ENCODE results near the gene DTL.
A peak's percentile ranks its signal among the peaks of the same experiment; 100 is the strongest.

Gene DTL

GRCh38 chr1:212097360-212097759, 61.8 kb downstream of the DTL start:
- DNase-seq (ENCODE audit: low read depth, low spot score), result no peak
- Histone ChIP-seq H3K4me3 (ENCODE audit: insufficient read length, low read depth) (no peak overlapping the region), H3K36me3 (ENCODE audit: insufficient read depth, insufficient read length, low read length) (peaks cover 47% of the 10 kb centered on the region), H3K9ac (ENCODE audit: insufficient read length, low read depth) (no peak overlapping the region), H3K4me1 (ENCODE audit: insufficient read depth, insufficient read length) (no peaks in the 10 kb centered on the region), H3K9me3 (ENCODE audit: insufficient read depth, low read length) (no peaks in the 10 kb centered on the region; the same call in 1 of the 2 replicates), H3K27me3 (ENCODE audit: insufficient read depth, insufficient read length) (no peaks in the 10 kb centered on the region)
- TF ChIP-seq SUZ12 (IDR thresholded peaks at IDR 0.05; ENCODE audit: extremely low read depth, insufficient read depth, insufficient read length) (no peak), YY1 (IDR thresholded peaks at IDR 0.05; ENCODE audit: insufficient read depth, insufficient read length) (no peak), ZNF274 (IDR thresholded peaks at IDR 0.05; ENCODE audit: low read depth, low read length) (no peak)

GRCh38 chr1:212098310-212098709, 62.8 kb downstream of the DTL start:
- H3K9ac ChIP-seq (ENCODE audit: insufficient read length, low read depth), result no peak overlapping the region
- TF ChIP-seq SUZ12 (IDR thresholded peaks at IDR 0.05; ENCODE audit: extremely low read depth, insufficient read depth, insufficient read length) (no peak), YY1 (IDR thresholded peaks at IDR 0.05; ENCODE audit: insufficient read depth, insufficient read length) (no peak), ZNF274 (IDR thresholded peaks at IDR 0.05; ENCODE audit: low read depth, low read length) (no peak)
- no peaks in the 10 kb centered on the region for H3K27me3 ChIP-seq (ENCODE audit: insufficient read depth, insufficient read length)
- no peak overlapping the region for H3K4me3 ChIP-seq (ENCODE audit: insufficient read length, low read depth)
- peak; percentile 20 for DNase-seq (ENCODE audit: low read depth, low spot score)
- peaks cover 53% of the 10 kb centered on the region for H3K36me3 ChIP-seq (ENCODE audit: insufficient read depth, insufficient read length, low read length)
- no peaks in the 10 kb centered on the region; the same call in 1 of the 2 replicates for H3K9me3 ChIP-seq (ENCODE audit: insufficient read depth, low read length)
- no peaks in the 10 kb centered on the region for H3K4me1 ChIP-seq (ENCODE audit: insufficient read depth, insufficient read length)

- H3K9me3 ChIP-seq (ENCODE audit: insufficient read depth, low read length), result no peaks in the 10 kb centered on the region; the same call in 1 of the 2 replicates
- H3K36me3 ChIP-seq (ENCODE audit: insufficient read depth, insufficient read length, low read length), result peaks cover 53% of the 10 kb centered on the region
- no peak for DNase-seq (ENCODE audit: low read depth, low spot score)
- H3K4me3 ChIP-seq (ENCODE audit: insufficient read length, low read depth), result no peak overlapping the region
- H3K9ac ChIP-seq (ENCODE audit: insufficient read length, low read depth), result no peak overlapping the region
- TF ChIP-seq YY1 (IDR thresholded peaks at IDR 0.05; ENCODE audit: insufficient read depth, insufficient read length), result no peak
- no peak for TF ChIP-seq ZNF274 (IDR thresholded peaks at IDR 0.05; ENCODE audit: low read depth, low read length)
- no peak for TF ChIP-seq SUZ12 (IDR thresholded peaks at IDR 0.05; ENCODE audit: extremely low read depth, insufficient read depth, insufficient read length)
- no peaks in the 10 kb centered on the region for H3K4me1 ChIP-seq (ENCODE audit: insufficient read depth, insufficient read length)
- H3K27me3 ChIP-seq (ENCODE audit: insufficient read depth, insufficient read length), result no peaks in the 10 kb centered on the region
These were observed 63.2 kb downstream of the DTL start for GRCh38 chr1:212098771-212099170.

- no peaks in the 10 kb centered on the region for H3K4me1 ChIP-seq (ENCODE audit: insufficient read depth, insufficient read length)
- no peak for TF ChIP-seq SUZ12 (IDR thresholded peaks at IDR 0.05; ENCODE audit: extremely low read depth, insufficient read depth, insufficient read length)
- no peak for TF ChIP-seq ZNF274 (IDR thresholded peaks at IDR 0.05; ENCODE audit: low read depth, low read length)
- no peak for TF ChIP-seq YY1 (IDR thresholded peaks at IDR 0.05; ENCODE audit: insufficient read depth, insufficient read length)
- DNase-seq (ENCODE audit: low read depth, low spot score), result no peak
These were observed 65.7 kb downstream of the DTL start for GRCh38 chr1:212101251-212101650.

GRCh38 chr1:212101735-212102134, 66.2 kb downstream of the DTL start:
- no peaks in the 10 kb centered on the region for H3K9me3 ChIP-seq (ENCODE audit: insufficient read depth, low read length)
- H3K4me3 ChIP-seq (ENCODE audit: insufficient read length, low read depth), result no peak overlapping the region
- no peak for TF ChIP-seq YY1 (IDR thresholded peaks at IDR 0.05; ENCODE audit: insufficient read depth, insufficient read length)
- TF ChIP-seq SUZ12 (IDR thresholded peaks at IDR 0.05; ENCODE audit: extremely low read depth, insufficient read depth, insufficient read length), result no peak
- TF ChIP-seq ZNF274 (IDR thresholded peaks at IDR 0.05; ENCODE audit: low read depth, low read length), result no peak
- no peak overlapping the region for H3K9ac ChIP-seq (ENCODE audit: insufficient read length, low read depth)
- no peak for DNase-seq (ENCODE audit: low read depth, low spot score)
- H3K27me3 ChIP-seq (ENCODE audit: insufficient read depth, insufficient read length), result no peaks in the 10 kb centered on the region
- H3K4me1 ChIP-seq (ENCODE audit: insufficient read depth, insufficient read length), result no peaks in the 10 kb centered on the region
- H3K36me3 ChIP-seq (ENCODE audit: insufficient read depth, insufficient read length, low read length), result peaks cover 66% of the 10 kb centered on the region

More at GRCh38 chr1:212101251-212101650, 65.7 kb downstream of the DTL start:
- Histone ChIP-seq H3K9me3 (ENCODE audit: insufficient read depth, low read length) (no peaks in the 10 kb centered on the region; the same call in 1 of the 2 replicates), H3K27me3 (ENCODE audit: insufficient read depth, insufficient read length) (no peaks in the 10 kb centered on the region), H3K36me3 (ENCODE audit: insufficient read depth, insufficient read length, low read length) (peaks cover 66% of the 10 kb centered on the region), H3K4me3 (ENCODE audit: insufficient read length, low read depth) (no peak overlapping the region), H3K9ac (ENCODE audit: insufficient read length, low read depth) (no peak overlapping the region)

GRCh38 chr1:212104586-212105325, 69.2 kb downstream of the DTL start:
- DNase-seq (ENCODE audit: low read depth, low spot score), result no peak
- Histone ChIP-seq H3K9ac (ENCODE audit: insufficient read length, low read depth) (no peak overlapping the region), H3K9me3 (ENCODE audit: insufficient read depth, low read length) (no peaks in the 10 kb centered on the region), H3K36me3 (ENCODE audit: insufficient read depth, insufficient read length, low read length) (peaks cover 58% of the 10 kb centered on the region), H3K4me3 (ENCODE audit: insufficient read length, low read depth) (no peak overlapping the region), H3K27me3 (ENCODE audit: insufficient read depth, insufficient read length) (no peaks in the 10 kb centered on the region), H3K4me1 (ENCODE audit: insufficient read depth, insufficient read length) (no peaks in the 10 kb centered on the region)
- TF ChIP-seq ZNF274 (IDR thresholded peaks at IDR 0.05; ENCODE audit: low read depth, low read length) (no peak), SUZ12 (IDR thresholded peaks at IDR 0.05; ENCODE audit: extremely low read depth, insufficient read depth, insufficient read length) (no peak), YY1 (IDR thresholded peaks at IDR 0.05; ENCODE audit: insufficient read depth, insufficient read length) (no peak)

GRCh38 chr1:212106286-212106792, 70.8 kb downstream of the DTL start:
- no peaks in the 10 kb centered on the region for H3K27me3 ChIP-seq (ENCODE audit: insufficient read depth, insufficient read length)
- H3K9me3 ChIP-seq (ENCODE audit: insufficient read depth, low read length), result no peaks in the 10 kb centered on the region
- no peak overlapping the region for H3K9ac ChIP-seq (ENCODE audit: insufficient read length, low read depth)
- DNase-seq (ENCODE audit: low read depth, low spot score), result no peak
- H3K4me1 ChIP-seq (ENCODE audit: insufficient read depth, insufficient read length), result no peaks in the 10 kb centered on the region
- H3K36me3 ChIP-seq (ENCODE audit: insufficient read depth, insufficient read length, low read length), result peaks cover 42% of the 10 kb centered on the region
- TF ChIP-seq SUZ12 (IDR thresholded peaks at IDR 0.05; ENCODE audit: extremely low read depth, insufficient read depth, insufficient read length) (no peak), YY1 (IDR thresholded peaks at IDR 0.05; ENCODE audit: insufficient read depth, insufficient read length) (no peak), ZNF274 (IDR thresholded peaks at IDR 0.05; ENCODE audit: low read depth, low read length) (no peak)
- H3K4me3 ChIP-seq (ENCODE audit: insufficient read length, low read depth), result no peak overlapping the region

Measured in NT2/D1 (cell line).